Measurements from ENCODE around the gene GET4. TPM values are rescaled to one million over a fixed set of nuclear protein-coding genes. Genes with fewer than 3 reads are reported as not detected.

GET4 gene
- total RNA-seq, 2 experiments from 2014 or later, result 22.3 to 27.1 TPM

DNA sequence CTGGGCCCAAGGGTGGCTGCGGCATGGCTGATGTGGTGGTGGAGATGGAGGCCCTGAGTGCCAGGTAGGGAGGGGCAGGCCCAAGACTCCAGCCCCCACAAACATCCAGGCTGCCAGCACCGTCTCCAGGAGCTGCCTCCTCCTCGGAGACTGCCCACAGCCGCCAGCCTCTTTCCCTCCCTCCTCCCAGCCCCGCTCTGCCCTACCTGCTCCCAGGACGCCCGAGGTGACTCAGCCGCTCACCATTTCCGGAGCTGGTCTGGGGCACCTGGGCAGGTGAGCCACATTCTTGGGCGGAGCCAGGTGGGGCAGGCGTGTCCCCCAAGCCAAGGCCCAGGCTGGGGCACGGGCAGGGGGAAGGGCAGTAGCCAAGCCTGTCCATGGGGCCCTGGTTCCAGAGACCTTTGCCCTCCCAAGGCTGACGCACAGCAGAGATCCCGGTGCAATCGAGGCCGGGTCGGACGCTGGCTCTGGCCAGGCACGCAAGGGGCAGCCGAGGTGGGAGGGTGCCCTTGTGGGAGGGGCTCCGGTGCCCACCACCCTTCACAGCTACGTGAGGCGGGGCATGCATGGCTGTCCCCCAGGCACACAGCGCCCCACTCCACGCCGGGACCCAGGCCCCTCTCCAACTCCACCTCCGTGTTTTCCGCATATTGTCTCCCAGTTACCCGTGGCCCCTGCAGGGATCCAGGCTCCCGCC is 69.4 kb downstream of the GET4 start:
- no peaks in the 10 kb centered on the region for H3K36me3 Mint-ChIP-seq
- no peak overlapping the region for H3K4me3 Mint-ChIP-seq
- intact Hi-C loops (cut with micrococcal nuclease), result no loop called here
- CTCF ChIA-PET, result no interaction called here
- H3K4me1 Mint-ChIP-seq (ENCODE audit: low read depth), result peaks cover 17% of the 10 kb centered on the region
- DNase-seq, result no peak
- H3K27me3 Mint-ChIP-seq, result peaks cover 2% of the 10 kb centered on the region
- POLR2A ChIA-PET, result no interaction called here
- peaks cover 4% of the 10 kb centered on the region for H3K9me3 Mint-ChIP-seq
- no peak overlapping the region for H3K27ac Mint-ChIP-seq

Other genes with a start within 250 kb of the GET4 start
- gene DNAAF5, start 149.9 kb upstream of the GET4 start, total RNA-seq, result 10 to 100 TPM; 26.8 to 29.5 TPM
- 10 to 100 TPM; 28.0 to 28.2 TPM for gene PRKAR1B, start 149.3 kb upstream of the GET4 start, total RNA-seq
- gene SUN1, start 44.1 kb upstream of the GET4 start, total RNA-seq, result 10 to 100 TPM; 69.5 to 69.9 TPM
- gene ADAP1, start 78.1 kb downstream of the GET4 start, total RNA-seq, result 10 to 100 TPM; 14.1 to 16.1 TPM
- 10 to 100 TPM; 14.1 to 15.6 TPM for gene COX19, start 99.0 kb downstream of the GET4 start, total RNA-seq
- not detected for gene CYP2W1, start 106.6 kb downstream of the GET4 start, total RNA-seq
- 1 to 10 TPM; 1.6 to 2.1 TPM for gene GPR146, start 168.0 kb downstream of the GET4 start, total RNA-seq
- gene GPER1, start 211.6 kb downstream of the GET4 start, total RNA-seq, result under 1 TPM; 0.12 to 0.22 TPM